ENCODE data around the gene SAMD10.

Gene SAMD10

GRCh38 chr20:63934271-63935068 is 45.0 kb downstream of the SAMD10 start:
- TF ChIP-seq GATA3 (IDR thresholded peaks at IDR 0.05; ENCODE audit: low read depth, low read length) (no peak), GATA2 (IDR thresholded peaks at IDR 0.05; ENCODE audit: low read depth, low read length) (no peak)

GRCh38 chr20:63933646-63934045 is 45.8 kb downstream of the SAMD10 start:
- TF ChIP-seq GATA2 (IDR thresholded peaks at IDR 0.05; ENCODE audit: low read depth, low read length) (no peak), GATA3 (IDR thresholded peaks at IDR 0.05; ENCODE audit: low read depth, low read length) (no peak)

GRCh38 chr20:63932606-63933160 is 46.8 kb downstream of the SAMD10 start:
- TF ChIP-seq GATA3 (IDR thresholded peaks at IDR 0.05; ENCODE audit: low read depth, low read length) (no peak), GATA2 (IDR thresholded peaks at IDR 0.05; ENCODE audit: low read depth, low read length) (no peak)

GRCh38 chr20:63931735-63932134 is 47.7 kb downstream of the SAMD10 start:
- TF ChIP-seq GATA2 (IDR thresholded peaks at IDR 0.05; ENCODE audit: low read depth, low read length) (no peak), GATA3 (IDR thresholded peaks at IDR 0.05; ENCODE audit: low read depth, low read length) (no peak)

- no peak for TF ChIP-seq GATA2 (IDR thresholded peaks at IDR 0.05; ENCODE audit: low read depth, low read length)
- TF ChIP-seq GATA3 (IDR thresholded peaks at IDR 0.05; ENCODE audit: low read depth, low read length), result no peak
Measured at GRCh38 chr20:63930971-63931553, 48.4 kb downstream of the SAMD10 start.

- TF ChIP-seq GATA2 (IDR thresholded peaks at IDR 0.05; ENCODE audit: low read depth, low read length), result no peak
- no peak for TF ChIP-seq GATA3 (IDR thresholded peaks at IDR 0.05; ENCODE audit: low read depth, low read length)
Measured at GRCh38 chr20:63929071-63929470, 50.4 kb downstream of the SAMD10 start.

- no peak for TF ChIP-seq GATA2 (IDR thresholded peaks at IDR 0.05; ENCODE audit: low read depth, low read length)
- TF ChIP-seq GATA3 (IDR thresholded peaks at IDR 0.05; ENCODE audit: low read depth, low read length), result no peak
Measured at GRCh38 chr20:63926298-63926697, 53.1 kb downstream of the SAMD10 start.

- TF ChIP-seq GATA2 (IDR thresholded peaks at IDR 0.05; ENCODE audit: low read depth, low read length), result no peak
- TF ChIP-seq GATA3 (IDR thresholded peaks at IDR 0.05; ENCODE audit: low read depth, low read length), result no peak
Measured at GRCh38 chr20:63924241-63924640, 55.2 kb downstream of the SAMD10 start.

Measured in SH-SY5Y (cell line).